ENCODE data around the gene TBPL1.

TBPL1 gene

GRCh38 chr6:133954657-133955576, 1.9 kb downstream of the TBPL1 start:
- H3K4me3 ChIP-seq: no peak overlapping the region
- intact Hi-C loops (cut with DNase I; ENCODE audit: low total_unique reads): loop anchor here (10.0 kb wide), 1 partner anchor 1140 kb away; the partner anchor contains the start of gene RPS12

GRCh38 chr6:133955582-133956415, 2.8 kb downstream of the TBPL1 start:
- no peak overlapping the region for H3K27ac ChIP-seq

More at GRCh38 chr6:133954657-133955576, 1.9 kb downstream of the TBPL1 start:
- no peak for DNase-seq
- no peak overlapping the region for H3K27ac ChIP-seq
- TF ChIP-seq CTCF (IDR thresholded peaks at IDR 0.05): no peak
- no peaks in the 10 kb centered on the region for H3K27me3 ChIP-seq
- H3K4me1 ChIP-seq: peaks cover 0 to 48% (median 10%) of the 10 kb centered on the region in 4 donors
- no peaks in the 10 kb centered on the region for H3K36me3 ChIP-seq
- no peaks in the 10 kb centered on the region for H3K9me3 ChIP-seq

GRCh38 chr6:133956416-133957049, 3.5 kb downstream of the TBPL1 start:
- DNase-seq: no peak
- Histone ChIP-seq H3K36me3 (no peaks in the 10 kb centered on the region), H3K4me3 (no peak overlapping the region), H3K9me3 (no peaks in the 10 kb centered on the region), H3K27ac (no peak overlapping the region), H3K27me3 (no peaks in the 10 kb centered on the region), H3K4me1 (peaks cover 0 to 45% (median 10%) of the 10 kb centered on the region in 4 donors)
- intact Hi-C loops (cut with DNase I; ENCODE audit: low total_unique reads): loop anchor here (10.0 kb wide), 1 partner anchor 1142 kb away; the partner anchor contains the start of gene RPS12
- no peak for TF ChIP-seq CTCF (IDR thresholded peaks at IDR 0.05)

More at GRCh38 chr6:133955582-133956415, 2.8 kb downstream of the TBPL1 start:
- TF ChIP-seq CTCF (IDR thresholded peaks at IDR 0.05): no peak
- intact Hi-C loops (cut with DNase I; ENCODE audit: low total_unique reads): loop anchor here (10.0 kb wide), 1 partner anchor 1141 kb away; the partner anchor contains the start of gene RPS12
- no peaks in the 10 kb centered on the region for H3K36me3 ChIP-seq
- peaks cover 0 to 51% (median 10%) of the 10 kb centered on the region in 4 donors for H3K4me1 ChIP-seq
- H3K4me3 ChIP-seq: no peak overlapping the region
- no peaks in the 10 kb centered on the region for H3K9me3 ChIP-seq
- no peak for DNase-seq
- no peaks in the 10 kb centered on the region for H3K27me3 ChIP-seq

GRCh38 chr6:133957227-133957626, 4.2 kb downstream of the TBPL1 start:
- Histone ChIP-seq H3K4me1 (peaks cover 0 to 45% (median 10%) of the 10 kb centered on the region in 4 donors), H3K4me3 (no peak overlapping the region), H3K9me3 (no peaks in the 10 kb centered on the region), H3K27ac (no peak overlapping the region), H3K27me3 (no peaks in the 10 kb centered on the region), H3K36me3 (no peaks in the 10 kb centered on the region)
- intact Hi-C loops (cut with DNase I; ENCODE audit: low total_unique reads): loop anchor here (10.0 kb wide), 1 partner anchor 1142 kb away; the partner anchor contains the start of gene RPS12
- TF ChIP-seq CTCF (IDR thresholded peaks at IDR 0.05): no peak
- no peak for DNase-seq

GRCh38 chr6:133957780-133958242, 4.8 kb downstream of the TBPL1 start:
- Histone ChIP-seq H3K27ac (no peak overlapping the region), H3K27me3 (no peaks in the 10 kb centered on the region), H3K4me1 (peaks cover 0 to 45% (median 10%) of the 10 kb centered on the region in 4 donors), H3K36me3 (no peaks in the 10 kb centered on the region), H3K9me3 (no peaks in the 10 kb centered on the region), H3K4me3 (no peak overlapping the region)
- no peak for TF ChIP-seq CTCF (IDR thresholded peaks at IDR 0.05)
- intact Hi-C loops (cut with DNase I; ENCODE audit: low total_unique reads): loop anchor here (10.0 kb wide), 1 partner anchor 1143 kb away; the partner anchor contains the start of gene RPS12
- DNase-seq: no peak
